K562 (cell line): ENCODE measurements around the gene CBFA2T3. TPM values are rescaled to one million over a fixed set of nuclear protein-coding genes. Genes with fewer than 3 reads are reported as not detected.

Experiments used
- ATAC-seq: fragments of 200-7000 bp; cut with Tn5 transposase; 3 replicates; pipeline ENCODE4 v1.9.1; 2020; ENCODE audit warnings: moderate library complexity
- BruUV-seq: library from RNA; stranded (reverse); fragments of 400-500 nt; replicated peaks from 2 replicates; lab custom pipeline; 2021; lab: Mats Ljungman, UMichigan
- CTCF ChIA-PET: fragments of 300-600 bp; formaldehyde crosslinking; extraction: SDS; loops from one replicate; lab custom pipeline; 2021; ENCODE audit warnings: low intra/inter-chr PET ratio; lab: Yijun Ruan, JAX
- POLR2A ChIA-PET: fragments of 300-600, 350-650 bp; sonication (Branson Sonifier 250); formaldehyde crosslinking; extraction: SDS; loops from one replicate; lab custom pipeline; 2021; ENCODE audit warnings: antibody characterized with exemption, inconsistent platforms; lab: Yijun Ruan, JAX
- DNase-seq, 4 experiments: peaks; one replicate each; pipeline versions ENCODE4 v3.0.0 to v3.0.0-alpha.2; 2011 to 2018; ENCODE audit warnings: low spot score in 3 of 4, mixed read lengths in 3 of 4; ENCODE audit errors: extremely low read depth in 1 of 4
- FAIRE-seq: peaks from 2 replicates; lab custom pipeline; 2011; peaks lifted over from hg19 to GRCh38; lab: Jason Lieb, UNC
- H2AFZ ChIP-seq: 2 replicates; pipeline ENCODE4 v1.6.0; 2011; ENCODE audit warnings: low read depth, low read length, control low read depth, inconsistent platforms
- H3K27ac ChIP-seq: fragments of 200-600 bp; 3 replicates; pipeline ENCODE4 v1.8.0; 2011; ENCODE audit warnings: low read depth, mild to moderate bottlenecking, control low read depth, inconsistent platforms, low read length, moderate library complexity, mixed read lengths; ENCODE audit errors: extremely low read depth
- H3K27me3 ChIP-seq, 2 experiments: fragments of 300-600 bp in 1 of 2; 2 replicates in 1 of 2; 3 replicates in 1 of 2; pipeline versions ENCODE4 v1.6.0 to v1.8.0; 2011; ENCODE audit warnings: inconsistent platforms in 2 of 2, low read length in 2 of 2, mild to moderate bottlenecking in 1 of 2, mixed read lengths in 1 of 2, moderate library complexity in 1 of 2; ENCODE audit not compliant: control insufficient read depth in 2 of 2, insufficient read depth in 2 of 2
- H3K36me3 ChIP-seq: fragments of 300-600 bp; 3 replicates; pipeline ENCODE4 v1.8.0; 2011; ENCODE audit warnings: mild to moderate bottlenecking, low read length, inconsistent platforms; ENCODE audit not compliant: control insufficient read depth, insufficient read depth
- H3K4me1 ChIP-seq, 2 experiments: fragments of 200-600 bp in 1 of 2; replicated peaks in 1 of 2; 2 replicates in 1 of 2; 3 replicates in 1 of 2; pipeline versions ENCODE4 v1.5.1 to v1.8.0; 2011; ENCODE audit warnings: inconsistent platforms in 2 of 2, low read length in 2 of 2, mild to moderate bottlenecking in 1 of 2, mixed read lengths in 1 of 2, moderate library complexity in 1 of 2; ENCODE audit not compliant: control insufficient read depth in 2 of 2, insufficient read depth in 2 of 2
- H3K4me2 ChIP-seq: 2 replicates; pipeline ENCODE4 v1.6.1; 2011; ENCODE audit warnings: low read length, control low read depth, inconsistent platforms, mixed read lengths; ENCODE audit not compliant: insufficient read depth
- H3K4me3 ChIP-seq: fragments of 200-600 bp; sonication (generic), shearing (Covaris generic); 2 replicates; pipeline ENCODE4 v1.5.1; 2016; ENCODE audit warnings: control low read depth, inconsistent platforms
- H3K79me2 ChIP-seq: fragments of 200-600 bp; 3 replicates; pipeline ENCODE4 v1.8.0; 2011; ENCODE audit warnings: low read length, inconsistent platforms; ENCODE audit not compliant: control insufficient read depth, insufficient read depth
- H3K9ac ChIP-seq, 2 experiments: 2 replicates each; pipeline versions ENCODE4 v1.6.0 to v1.6.1; 2011; ENCODE audit warnings: low read depth in 2 of 2, low read length in 2 of 2, control low read depth in 1 of 2, inconsistent platforms in 1 of 2, mild to moderate bottlenecking in 1 of 2, mixed read lengths in 1 of 2; ENCODE audit not compliant: insufficient read depth in 1 of 2
- H3K9me1 ChIP-seq: one replicate; pipeline ENCODE4 v1.6.0; 2011; ENCODE audit warnings: inconsistent platforms, mild to moderate bottlenecking, low read length, moderate library complexity; ENCODE audit not compliant: control insufficient read depth, insufficient read depth
- H3K9me3 ChIP-seq: replicated peaks from 2 replicates; pipeline ENCODE4 v1.5.1; 2011; ENCODE audit warnings: low read depth, low read length, inconsistent platforms; ENCODE audit not compliant: control insufficient read depth, insufficient read depth
- H4K20me1 ChIP-seq: replicated peaks from 2 replicates; pipeline ENCODE4 v1.6.1; 2011; ENCODE audit warnings: low read length, inconsistent platforms, mixed read lengths; ENCODE audit not compliant: control insufficient read depth, insufficient read depth
- CREB1 ChIP-seq, 2 experiments: sonication (generic) in 1 of 2; formaldehyde crosslinking in 1 of 2; IDR thresholded peaks; 2 replicates each; pipeline versions ENCODE4 v1.6.1 to v1.8.0; 2012 to 2022; ENCODE audit warnings: inconsistent platforms in 1 of 2, mild to moderate bottlenecking in 1 of 2, missing genetic modification reagents in 1 of 2, moderate library complexity in 1 of 2
- EGR1 ChIP-seq: fragments of 450-650 bp; conservative IDR thresholded peaks from 2 replicates; pipeline ENCODE4 v1.6.1; 2017; ENCODE audit warnings: mild to moderate bottlenecking
- SMARCB1 ChIP-seq: IDR thresholded peaks from 2 replicates; pipeline ENCODE4 v1.6.1; 2011; ENCODE audit warnings: improper control_type of control experiment, low read depth; ENCODE audit not compliant: insufficient read length
- THAP7 ChIP-seq: fragments of 250-450 bp; sonication (Bioruptor Pico); IDR thresholded peaks from 2 replicates; pipeline ENCODE4 v1.5.0; 2021
- THRB ChIP-seq: fragments of 450-650 bp; formaldehyde crosslinking; conservative IDR thresholded peaks from 2 replicates; pipeline ENCODE4 v1.4.0; 2022; ENCODE audit warnings: mild to moderate bottlenecking, missing genetic modification characterization
- ZBTB11 ChIP-seq, 3 experiments: fragments of 200-800 bp in 1 of 3; fragments of 250-450 bp in 1 of 3; fragments of 450-650 bp in 1 of 3; sonication (Bioruptor Pico) in 1 of 3; sonication (Bioruptor generic) in 1 of 3; formaldehyde crosslinking in 1 of 3; IDR thresholded peaks; 2 replicates each; pipeline versions ENCODE4 v1.6.1 to v1.8.0; 2016 to 2022; ENCODE audit warnings: mild to moderate bottlenecking in 2 of 3, missing genetic modification characterization in 2 of 3, missing compliant biosample characterization in 1 of 3, moderate library complexity in 1 of 3
- ZSCAN32 ChIP-seq: fragments of 450-650 bp; formaldehyde crosslinking; IDR thresholded peaks from 2 replicates; pipeline ENCODE4 v1.4.0; 2020; ENCODE audit warnings: mild to moderate bottlenecking, moderate library complexity
- WGBS: fragments of 100-300 bp; shearing (Covaris generic); methylation state at CpG from one replicate; pipeline ENCODE4 v1.1.6; 2016; ENCODE audit warnings: low coverage, mixed read lengths; ENCODE audit not compliant: insufficient coverage; ENCODE audit errors: missing lambda C conversion rate; 5-methylcytosine and 5-hydroxymethylcytosine counted together
- in situ Hi-C: fragments of 300-500 bp; cut with MboI; formaldehyde crosslinking; loops from 4 replicates; pipeline ENCODE4 v1.15.0; 2018; ENCODE audit warnings: inconsistent platforms, mixed read lengths
- intact Hi-C: fragments of 100-400 bp; cut with micrococcal nuclease; formaldehyde crosslinking; loops from 2 replicates; pipeline ENCODE4 v1.14.2; 2022
- polyA plus RNA-seq, 8 experiments: library from polyadenylated mRNA; depleted of rRNA in 4 of 8; stranded (reverse) in 5 of 8; unstranded in 3 of 8; fragments of >200 nt; fragmentation: Nextera tagmentation in 2 of 8; fragmentation: Illumina TruSeq in 1 of 8; extraction: Ambion mirVana in 2 of 8; extraction: Trizol in 1 of 8; gene quantifications; 2 replicates each; pipeline versions ENCODE4 v1.2.1 to v1.2.3, GENCODE V29; 2011 to 2014; ENCODE audit warnings: inconsistent platforms in 1 of 8, missing spikeins in 1 of 8
- total RNA-seq, 7 experiments: library from RNA; depleted of rRNA in 6 of 7; stranded (reverse); fragments of >200 nt in 6 of 7; fragmentation: Illumina TruSeq in 2 of 7; extraction: Trizol in 2 of 7; gene quantifications; 2 replicates each; pipeline versions ENCODE4 v1.2.1 to v1.2.3, GENCODE V29; 2011 to 2021; ENCODE audit warnings: low replicate concordance in 1 of 7

Gene CBFA2T3
- total and polyA plus RNA-seq, 9 of the 15 experiments (the other 6 are each of a cell fraction or from before 2014, with no cell fraction given), result 2.3 to 145 (median 6.7) TPM

- TF ChIP-seq THAP7 (CRISPR knock-in tag), result no peak
Observed at GRCh38 chr16:88982286-88983084, 5.5 kb upstream of the CBFA2T3 start (continued).

GRCh38 chr16:88979353-88980015, 2.5 kb upstream of the CBFA2T3 start:
- no peaks in the 10 kb centered on the region for H4K20me1 ChIP-seq
- ATAC-seq (no peak), FAIRE-seq (no peak), DNase-seq (no peak)
- H3K9me1 ChIP-seq, result peaks cover 3% of the 10 kb centered on the region
- peaks cover 15% of the 10 kb centered on the region; the same call in 1 of the 3 replicates for H3K36me3 ChIP-seq
- H2AFZ ChIP-seq, result no peak overlapping the region
- WGBS, result 0% methylated on average over 2 of the region's 3 CpGs
- TF ChIP-seq THRB (no peak), ZSCAN32 (0 out of 2 replicates have a peak, but pooled peaks have one; percentile 6), EGR1 (peak; percentile 95), SMARCB1 (no peak), ZBTB11 (CRISPR knock-in tag; IDR thresholded peaks at IDR 0.05) (peak in 1 of 3 experiments; percentile 15; a peak in 2 of 6 replicates), CREB1 (IDR thresholded peaks at IDR 0.05) (0 out of 2 replicates have a peak, but pooled peaks have one; percentile 5), CREB1 (CRISPR knock-in tag; IDR thresholded peaks at IDR 0.05) (no peak)
- in situ Hi-C loops, result no loop called here
- peak overlapping the region; percentile 90 to 96; a peak in 3 of 4 replicates for H3K9ac ChIP-seq
- no TSS peak for BruUV-seq
- peaks cover 54% of the 10 kb centered on the region for H3K79me2 ChIP-seq
- H3K9me3 ChIP-seq, result no peaks in the 10 kb centered on the region
- peak overlapping the region; percentile 98 for H3K27ac ChIP-seq
- ChIA-PET CTCF (no interaction called here), POLR2A (interaction anchor here (0.6 to 2.2 kb wide), 11 partner anchors 8 to 335 kb away, joined by 3 to 10 read pairs (median 4); partner anchors contain the start of gene ACSF3)
- H3K4me2 ChIP-seq, result peak overlapping the region; percentile 90
- intact Hi-C loops, result loop anchor here (5.0 to 10.0 kb wide), 2 partner anchors 167 to 185 kb away; partner anchors contain the start of gene APRT
- H3K4me3 ChIP-seq, result peak overlapping the region; percentile 85; the same call in 1 of the 2 replicates
- H3K4me1 ChIP-seq, result peaks cover 45 to 90% of the 10 kb centered on the region in 2 experiments
- no peaks in the 10 kb centered on the region for H3K27me3 ChIP-seq
